Right atrium auricular region (tissue), 2 donors: Measurements from ENCODE around the gene SLITRK3. TPM values are rescaled to one million over a fixed set of nuclear protein-coding genes. Genes with fewer than 3 reads are reported as not detected.

Experiments used
- DNase-seq: peaks from one replicate; pipeline ENCODE4 v3.0.0-alpha.2; 2019; ENCODE audit warnings: low spot score
- H3K27ac ChIP-seq, 2 donors: fragments of 200-600 bp; sonication (generic); 1 replicate in 1 of 2; 2 replicates in 1 of 2; pipeline ENCODE4 v1.5.1; 2016 to 2019
- H3K27me3 ChIP-seq, 2 donors: fragments of 200-600 bp; sonication (generic); one replicate each; pipeline versions ENCODE4 v1.5.1 to v1.6.0; 2017 to 2019
- H3K36me3 ChIP-seq: fragments of 200-600 bp; sonication (generic); one replicate; pipeline ENCODE4 v1.5.1; 2016
- H3K4me1 ChIP-seq, 2 donors: fragments of 200-600 bp; sonication (generic); one replicate each; pipeline versions ENCODE4 v1.5.1 to v1.6.0; 2017 to 2019
- H3K4me3 ChIP-seq, 2 donors: fragments of 200-600 bp; sonication (generic); 1 replicate in 1 of 2; 2 replicates in 1 of 2; pipeline ENCODE4 v1.5.1; 2017 to 2019; ENCODE audit warnings: mild to moderate bottlenecking in 1 of 2, moderate library complexity in 1 of 2
- H3K9me3 ChIP-seq, 2 donors: fragments of 200-600 bp; sonication (generic); one replicate each; pipeline ENCODE4 v1.5.1; 2019
- CTCF ChIP-seq, 2 donors: fragments of 200-600 bp; sonication (generic); IDR thresholded peaks; one replicate each; pipeline ENCODE4 v1.5.1; 2019; ENCODE audit warnings: antibody characterized with exemption in 2 of 2
- total RNA-seq, 2 donors: library from RNA; depleted of rRNA; stranded (reverse); fragments of >200 nt; gene quantifications; one replicate each; pipeline ENCODE4 v1.1.0, GENCODE V29; 2016

The SLITRK3 gene
- total RNA-seq, 2 donors from 2014 or later: 0.19 to 1.9 TPM

- Histone ChIP-seq H3K9me3 (no peaks in the 10 kb centered on the region), H3K27ac (no peak overlapping the region), H3K4me3 (peak overlapping the region; percentile 18 to 29), H3K27me3 (no peaks in the 10 kb centered on the region), H3K36me3 (no peaks in the 10 kb centered on the region), H3K4me1 (no peaks in the 10 kb centered on the region)
- peak; percentile 73 for DNase-seq
- TF ChIP-seq CTCF (IDR thresholded peaks at IDR 0.05): peak; percentile 76 to 92
Observed at GRCh38 chr3:165206454-165207266, 10.5 kb upstream of the SLITRK3 start.

GRCh38 chr3:165204445-165204844 lies 8.3 kb upstream of the SLITRK3 start:
- Histone ChIP-seq H3K27me3 (no peaks in the 10 kb centered on the region), H3K9me3 (no peaks in the 10 kb centered on the region), H3K27ac (no peak overlapping the region), H3K4me1 (no peaks in the 10 kb centered on the region), H3K36me3 (no peaks in the 10 kb centered on the region), H3K4me3 (no peak overlapping the region)
- no peak for TF ChIP-seq CTCF (IDR thresholded peaks at IDR 0.05)
- no peak for DNase-seq

- H3K27ac ChIP-seq: no peak overlapping the region
- no peaks in the 10 kb centered on the region for H3K4me1 ChIP-seq
- no peaks in the 10 kb centered on the region for H3K9me3 ChIP-seq
- no peaks in the 10 kb centered on the region for H3K36me3 ChIP-seq
- no peaks in the 10 kb centered on the region for H3K27me3 ChIP-seq
- no peak for TF ChIP-seq CTCF (IDR thresholded peaks at IDR 0.05)
- no peak for DNase-seq
- no peak overlapping the region for H3K4me3 ChIP-seq
Observed at GRCh38 chr3:165202995-165203394, 6.8 kb upstream of the SLITRK3 start.

- no peaks in the 10 kb centered on the region for H3K36me3 ChIP-seq
- TF ChIP-seq CTCF (IDR thresholded peaks at IDR 0.05): no peak
- peaks cover 4 to 5% of the 10 kb centered on the region in 2 donors for H3K27me3 ChIP-seq
- no peaks in the 10 kb centered on the region for H3K9me3 ChIP-seq
- H3K4me3 ChIP-seq: no peak overlapping the region
- no peak overlapping the region for H3K27ac ChIP-seq
- DNase-seq: no peak
- peaks cover 0 to 4% of the 10 kb centered on the region in 2 donors for H3K4me1 ChIP-seq
Observed at GRCh38 chr3:165201964-165202363, 5.8 kb upstream of the SLITRK3 start.

GRCh38 chr3:165197481-165197800 lies 1.3 kb upstream of the SLITRK3 start:
- no peaks in the 10 kb centered on the region for H3K9me3 ChIP-seq
- peaks cover 14 to 17% of the 10 kb centered on the region in 2 donors for H3K27me3 ChIP-seq
- no peak overlapping the region for H3K4me3 ChIP-seq

More at GRCh38 chr3:165197481-165197800, 1.3 kb upstream of the SLITRK3 start:
- Histone ChIP-seq H3K36me3 (no peaks in the 10 kb centered on the region), H3K4me1 (peaks cover 0 to 26% of the 10 kb centered on the region in 2 donors), H3K27ac (no peak overlapping the region)
- no peak for TF ChIP-seq CTCF (IDR thresholded peaks at IDR 0.05)
- no peak for DNase-seq
